Skeletal muscle satellite cell (primary cell): ENCODE results near the gene NEURL4.

Source experiments
- H3K27me3 ChIP-seq: 2 replicates; pipeline ENCODE4 v1.7.0; 2013; ENCODE audit warnings: low read length; ENCODE audit not compliant: control insufficient read depth, insufficient read depth
- H3K36me3 ChIP-seq: 2 replicates; pipeline ENCODE4 v1.7.0; 2013; ENCODE audit warnings: mild to moderate bottlenecking, control low read depth, low read length; ENCODE audit not compliant: insufficient read depth
- H3K4me1 ChIP-seq: 2 replicates; pipeline ENCODE4 v1.7.0; 2013; ENCODE audit warnings: low read length; ENCODE audit not compliant: control insufficient read depth, insufficient read depth
- H3K4me2 ChIP-seq: 2 replicates; pipeline ENCODE4 v1.7.0; 2013; ENCODE audit warnings: mild to moderate bottlenecking, low read length
- H3K4me3 ChIP-seq: 2 replicates; pipeline ENCODE4 v1.7.0; 2013; ENCODE audit warnings: low read length
- H3K9ac ChIP-seq: 2 replicates; pipeline ENCODE4 v1.7.0; 2013; ENCODE audit warnings: mild to moderate bottlenecking, low read depth, low read length, moderate library complexity
- H3K9me3 ChIP-seq: replicated peaks from 2 replicates; pipeline ENCODE4 v1.7.0; 2013; ENCODE audit warnings: mild to moderate bottlenecking, control low read depth, low read length

Gene NEURL4

DNA sequence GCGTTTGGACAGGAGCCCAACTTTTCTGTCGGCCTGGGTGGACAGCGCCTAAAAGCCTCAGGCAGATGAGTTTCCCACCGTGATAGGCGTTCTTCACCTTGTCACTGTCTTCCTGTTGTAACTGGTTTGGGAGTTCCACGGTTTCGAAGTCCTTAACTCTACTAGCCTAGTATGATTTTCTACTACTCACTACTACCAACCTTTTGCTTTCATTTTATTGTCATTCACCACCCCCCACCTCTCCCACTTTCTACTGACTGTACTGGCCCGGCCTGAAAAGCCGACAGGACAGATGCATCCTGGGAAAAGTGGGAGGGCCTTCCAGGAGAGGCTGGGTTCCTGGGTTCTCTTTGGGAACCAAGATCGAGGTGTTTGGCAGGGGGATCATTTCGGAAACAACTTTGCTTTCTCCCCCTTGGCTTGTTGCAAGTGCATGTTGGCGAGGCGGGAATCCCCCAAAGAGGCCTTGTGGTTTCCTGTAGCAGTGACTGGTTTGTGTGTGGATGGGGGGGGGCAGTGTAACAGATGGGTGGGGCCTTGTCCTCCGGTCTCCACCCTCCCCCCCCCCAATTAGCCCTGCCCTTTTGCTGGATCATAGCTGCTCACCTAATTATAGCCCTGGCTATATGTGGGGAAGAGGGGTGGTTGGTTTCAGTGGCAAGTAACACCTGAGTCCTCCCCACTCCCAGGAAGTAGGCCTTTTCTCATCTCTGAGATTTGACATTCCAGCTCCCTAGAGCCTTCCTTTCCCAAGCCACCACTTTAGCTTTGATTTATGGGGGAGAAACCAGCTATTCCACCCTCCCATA is 20.3 kb downstream of the NEURL4 start:
- Histone ChIP-seq H3K36me3 (peaks cover 39% of the 10 kb centered on the region), H3K27me3 (no peaks in the 10 kb centered on the region), H3K4me1 (peaks cover 29% of the 10 kb centered on the region), H3K9me3 (no peaks in the 10 kb centered on the region), H3K4me2 (peak overlapping the region; percentile 78), H3K4me3 (peak overlapping the region; percentile 85), H3K9ac (peak overlapping the region; percentile 99)

DNA sequence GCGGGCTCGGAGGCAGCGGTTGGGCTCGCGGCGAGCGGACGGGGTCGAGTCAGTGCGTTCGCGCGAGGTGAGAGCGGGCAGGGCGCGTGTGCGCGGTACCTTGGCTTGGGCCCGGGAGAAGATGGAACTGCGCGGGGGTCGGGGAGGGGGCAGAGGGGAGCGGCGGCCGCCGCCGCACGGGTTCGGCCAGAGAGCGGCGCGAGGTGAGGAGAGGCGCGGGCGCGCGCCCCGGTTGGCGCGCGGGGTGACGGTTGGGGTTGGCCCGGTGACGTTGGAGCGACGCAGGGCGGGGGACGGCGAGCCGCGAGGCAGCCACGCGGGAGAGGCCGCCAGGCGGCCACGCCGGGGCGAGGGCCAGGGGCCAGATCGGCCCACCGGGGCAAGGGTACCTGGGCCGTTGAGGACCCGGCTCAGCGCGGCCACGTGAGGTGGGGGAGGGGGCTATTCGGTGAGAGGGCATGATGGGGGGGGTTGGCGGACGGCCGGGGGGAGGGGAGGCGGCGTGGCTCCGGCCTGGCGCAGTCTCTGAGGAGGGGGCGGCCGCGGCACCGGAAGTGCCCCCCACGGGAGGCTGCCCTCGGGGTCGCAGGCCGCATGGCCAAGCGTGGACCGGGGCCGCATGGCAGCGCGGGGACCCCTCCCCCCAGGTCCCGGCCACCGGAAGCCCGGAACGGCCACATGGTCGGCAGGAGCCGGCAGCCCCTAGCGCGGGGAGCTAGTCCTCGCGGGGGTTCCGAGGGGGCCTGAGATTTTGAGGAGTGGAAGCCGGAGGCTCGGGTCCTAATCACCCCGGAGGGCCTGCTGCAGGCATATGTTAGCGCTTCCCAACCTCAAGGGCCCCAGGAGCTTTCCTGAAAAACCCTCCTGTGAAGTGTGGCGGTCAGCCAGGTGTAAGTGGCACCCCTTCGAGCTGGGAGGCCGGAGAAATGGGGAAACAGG is 21.2 kb downstream of the NEURL4 start:
- Histone ChIP-seq H3K4me2 (peak overlapping the region; percentile 78), H3K4me1 (peaks cover 20% of the 10 kb centered on the region)

DNA sequence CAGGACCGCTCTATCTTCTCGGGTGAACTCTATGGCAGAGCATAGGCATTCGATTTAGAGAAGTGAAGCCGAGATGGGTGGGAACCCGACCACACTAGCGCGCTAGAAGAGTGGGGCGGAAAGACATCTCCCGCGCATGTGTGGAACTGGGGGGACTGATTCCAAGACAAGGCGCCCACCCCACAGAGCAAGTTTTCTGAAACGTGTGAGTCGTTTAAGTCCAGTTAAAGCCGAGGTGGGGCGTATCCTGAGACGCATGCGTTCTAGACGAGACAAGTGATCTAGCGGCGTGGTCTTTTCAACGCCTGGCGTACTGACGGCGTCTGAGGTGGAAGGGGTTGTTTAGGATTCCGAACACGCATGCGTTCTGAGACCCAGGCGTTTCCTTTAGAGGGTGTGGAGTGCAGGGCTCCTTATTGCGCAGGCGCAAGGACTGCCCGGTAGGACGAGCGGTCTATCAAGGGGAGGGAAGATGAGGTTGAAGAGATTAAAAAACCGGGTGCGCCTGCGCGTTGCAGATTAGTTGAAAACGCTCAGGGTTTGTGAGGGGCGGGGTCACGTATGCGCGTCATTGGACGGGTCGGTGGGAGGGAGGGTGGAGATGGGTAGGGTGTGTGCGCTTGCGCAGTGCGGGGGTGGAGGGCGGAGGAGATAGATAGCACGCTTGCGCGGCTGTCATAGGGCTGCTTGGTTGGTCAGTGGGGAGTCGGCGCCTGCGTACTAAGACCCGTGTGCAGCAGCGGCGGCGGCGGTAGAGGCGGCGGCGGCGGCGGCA is 22.0 kb downstream of the NEURL4 start, which contains the start of gene EIF5A:
TSS of gene EIF5A (plus strand) at position 718 of the 775 bp plus-strand sequence. CDS start 2,008 bp downstream, outside the sequence.
- Histone ChIP-seq H3K9me3 (no peaks in the 10 kb centered on the region), H3K4me2 (peak within 1 kb of the TSS; percentile 83), H3K4me1 (peaks cover 18% of the 10 kb centered on the region), H3K9ac (peak within 1 kb of the TSS; percentile 99), H3K27me3 (no peaks in the 10 kb centered on the region), H3K36me3 (peaks cover 22% of the 10 kb centered on the region), H3K4me3 (peak within 1 kb of the TSS; percentile 85)

More for the DNA sequence above, 21.2 kb downstream of the NEURL4 start:
- Histone ChIP-seq H3K4me3 (peak overlapping the region; percentile 85), H3K36me3 (peaks cover 30% of the 10 kb centered on the region), H3K9me3 (no peaks in the 10 kb centered on the region), H3K27me3 (no peaks in the 10 kb centered on the region), H3K9ac (peak overlapping the region; percentile 99)

DNA sequence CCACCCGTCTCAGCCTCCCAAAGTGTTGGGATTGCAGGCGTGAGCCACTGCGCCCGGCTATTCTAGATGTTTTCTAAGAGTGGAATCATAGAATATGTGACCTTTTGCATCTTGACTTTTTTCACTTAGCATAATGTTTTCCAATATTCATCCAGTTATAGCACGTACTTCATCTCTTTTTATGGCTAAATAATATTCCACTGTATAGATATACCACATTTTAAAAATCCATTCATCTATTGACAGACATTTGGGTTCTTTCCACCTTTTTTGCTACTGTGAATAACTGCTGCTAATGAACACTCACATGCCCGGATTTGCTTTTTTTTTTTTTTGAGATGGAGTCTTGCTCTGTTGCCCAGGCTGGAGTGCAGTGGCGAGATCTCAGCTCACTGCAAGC is 25.0 kb downstream of the NEURL4 start:
- Histone ChIP-seq H3K27me3 (peaks cover 4% of the 10 kb centered on the region), H3K36me3 (no peaks in the 10 kb centered on the region), H3K4me1 (peaks cover 1% of the 10 kb centered on the region), H3K4me3 (no peak overlapping the region), H3K9me3 (no peaks in the 10 kb centered on the region), H3K4me2 (no peak overlapping the region), H3K9ac (no peak overlapping the region)

DNA sequence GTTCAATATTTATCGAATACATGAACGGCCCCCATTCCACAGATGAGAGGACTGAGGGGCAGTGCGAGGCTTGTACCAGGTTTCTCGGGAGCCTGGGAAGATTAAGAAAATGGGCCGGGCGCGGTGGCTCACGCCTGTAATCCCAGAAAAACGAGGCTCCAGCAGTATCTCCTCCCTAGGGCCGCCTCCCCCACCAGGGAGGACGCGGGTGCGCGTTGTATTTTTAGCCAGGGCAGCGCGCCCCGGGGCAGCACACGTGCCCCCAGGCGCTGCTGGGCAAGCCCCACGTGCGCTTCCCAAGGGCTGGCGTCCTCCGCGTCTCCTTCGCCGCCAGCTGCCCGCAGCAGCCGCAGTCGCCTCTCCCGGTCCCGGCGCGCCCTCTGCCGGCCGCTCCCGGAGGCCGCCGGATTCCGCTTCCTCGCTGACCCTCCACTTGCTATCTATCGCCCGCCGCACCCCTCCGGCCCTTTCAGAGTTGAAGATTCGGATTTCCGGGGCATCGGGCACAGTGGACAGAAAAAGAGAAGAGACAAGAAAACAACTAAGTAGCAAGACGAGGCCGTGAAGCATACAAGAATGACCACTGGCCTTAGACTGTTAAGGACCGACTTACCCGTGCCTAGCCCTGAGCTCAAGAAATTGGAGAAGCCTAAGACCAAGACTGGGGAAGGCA is 32.8 kb downstream of the NEURL4 start:
- Histone ChIP-seq H3K4me1 (peaks cover 10% of the 10 kb centered on the region), H3K4me3 (peak overlapping the region; percentile 64), H3K9me3 (no peaks in the 10 kb centered on the region), H3K9ac (peak overlapping the region; percentile 31), H3K27me3 (peaks cover 30% of the 10 kb centered on the region), H3K4me2 (peak overlapping the region; percentile 82), H3K36me3 (no peaks in the 10 kb centered on the region)

DNA sequence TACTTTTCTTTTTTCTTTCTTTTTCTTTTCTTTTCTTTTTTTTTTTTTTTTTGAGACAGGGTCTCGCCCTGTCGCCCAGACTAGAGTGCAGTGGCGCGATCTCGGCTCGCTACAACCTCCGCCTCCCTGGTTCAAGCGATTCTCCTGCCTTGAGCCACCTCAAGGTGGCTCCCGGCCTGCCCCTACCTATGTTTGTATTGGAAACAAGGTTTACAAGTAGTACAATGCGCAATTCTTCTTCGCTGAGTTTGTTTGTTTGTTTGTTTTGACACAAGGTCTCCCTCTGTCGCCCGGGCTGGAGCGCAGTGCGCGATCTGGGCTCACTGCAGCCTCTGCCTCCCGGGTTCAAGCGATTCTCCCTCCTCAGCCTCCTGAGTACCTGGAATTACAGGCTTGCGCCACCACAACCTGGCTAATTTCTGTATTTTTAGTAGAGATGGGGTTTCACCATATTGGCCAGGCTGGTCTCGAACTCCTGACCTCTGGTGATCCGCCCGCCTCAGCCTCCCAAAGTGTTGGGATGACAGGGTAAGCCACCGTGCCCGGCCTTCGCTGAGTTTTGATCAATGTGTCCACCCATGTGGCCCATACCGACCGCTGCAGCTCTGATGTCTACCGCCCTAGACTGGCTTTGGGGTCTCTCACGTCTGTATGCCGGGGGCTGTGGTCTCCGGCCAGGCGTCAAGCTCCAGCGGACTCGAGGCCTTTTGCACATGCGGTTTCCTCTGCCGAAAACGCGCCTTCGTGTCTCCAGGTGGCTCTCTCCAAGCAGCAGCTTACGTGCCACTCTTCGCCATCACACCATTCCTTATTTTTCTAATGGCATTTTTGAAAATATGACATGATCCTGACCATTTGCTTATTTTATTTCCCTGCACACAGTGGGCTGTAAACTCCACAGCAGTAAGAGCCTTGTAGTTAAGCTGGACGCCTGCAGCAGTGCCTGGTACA is 33.6 kb downstream of the NEURL4 start:
- H3K4me3 ChIP-seq = peak overlapping the region; percentile 64

DNA sequence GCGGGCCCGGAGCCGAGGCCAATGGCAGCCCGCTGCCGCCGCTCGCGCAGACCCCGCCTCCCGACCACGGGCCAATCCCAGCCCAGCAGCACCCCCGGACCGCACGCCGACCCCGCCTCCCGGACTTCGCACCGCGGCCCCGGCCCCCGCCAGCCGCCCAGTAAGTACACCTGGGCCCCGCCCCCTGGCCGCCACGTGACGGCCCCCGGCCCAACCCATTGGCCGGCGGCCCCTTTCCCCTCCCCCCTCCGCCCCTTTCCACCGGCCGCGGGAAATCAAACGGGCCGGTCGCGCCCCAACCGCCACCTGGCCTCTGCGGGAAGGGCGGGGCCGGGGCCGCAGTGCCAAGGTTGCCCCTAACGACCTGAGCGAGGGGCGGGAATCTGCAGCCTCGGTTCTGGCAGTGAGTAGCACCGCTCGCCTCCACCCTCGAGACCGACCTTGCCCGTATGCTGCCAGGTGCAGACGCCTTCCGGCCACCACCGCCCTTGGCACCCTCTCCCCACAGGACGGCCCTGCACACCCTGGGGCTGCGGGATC is 34.5 kb downstream of the NEURL4 start, which contains the start of gene YBX2:
TSS of gene YBX2 (minus strand) at position 26 of the 540 bp plus-strand sequence. CDS start 139 bp downstream, outside the sequence.
- Histone ChIP-seq H3K4me3 (peak within 1 kb of the TSS; percentile 61), H3K9ac (no peak within 1 kb of the TSS), H3K27me3 (peaks cover 36% of the 10 kb centered on the region), H3K4me2 (peak within 1 kb of the TSS; percentile 71), H3K36me3 (no peaks in the 10 kb centered on the region), H3K4me1 (peaks cover 10% of the 10 kb centered on the region), H3K9me3 (no peaks in the 10 kb centered on the region)

More for the DNA sequence above, 33.6 kb downstream of the NEURL4 start:
- Histone ChIP-seq H3K36me3 (no peaks in the 10 kb centered on the region), H3K9ac (no peak overlapping the region), H3K27me3 (peaks cover 38% of the 10 kb centered on the region), H3K9me3 (no peaks in the 10 kb centered on the region), H3K4me2 (peak overlapping the region; percentile 80), H3K4me1 (peaks cover 10% of the 10 kb centered on the region)

DNA sequence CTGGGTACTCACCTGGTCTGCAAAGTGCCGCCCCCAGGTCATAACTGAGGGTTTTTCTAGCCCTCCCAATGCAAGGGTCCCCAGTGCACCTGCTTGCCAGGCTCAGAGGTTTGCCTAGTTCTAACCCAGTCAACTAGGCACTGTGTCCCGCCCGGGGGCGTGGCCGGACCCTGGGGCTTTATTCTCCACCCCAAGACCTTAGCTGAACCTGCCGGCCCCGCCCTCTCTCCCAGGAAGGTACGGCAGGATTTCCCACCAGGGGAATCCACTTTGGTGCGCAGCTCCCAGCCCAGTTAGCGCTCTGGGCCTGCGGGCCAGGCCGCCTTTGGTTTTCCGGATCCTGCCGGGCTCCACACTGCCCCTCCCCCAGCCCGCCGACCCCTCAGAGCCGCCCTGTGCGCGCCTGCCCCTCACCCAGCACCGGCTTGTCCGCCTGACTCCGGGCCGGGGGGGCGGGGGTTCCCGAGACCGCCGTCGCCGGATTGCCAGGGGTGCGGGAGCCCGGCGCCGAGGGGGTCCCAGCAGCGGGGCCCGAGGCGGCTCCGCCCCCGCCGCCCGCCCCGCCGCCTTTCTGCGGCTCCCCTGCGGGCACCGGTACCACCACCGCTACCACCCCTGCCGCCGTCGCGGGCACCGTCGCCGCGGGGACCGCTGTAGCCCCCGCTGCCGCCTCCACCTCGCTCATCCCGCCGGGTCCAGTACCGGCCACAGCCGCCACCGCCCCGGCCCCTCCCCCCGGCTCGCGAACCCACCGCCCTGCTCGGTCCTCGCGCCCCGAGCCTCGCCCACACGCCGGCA is 35.1 kb downstream of the NEURL4 start:
- peaks cover 10% of the 10 kb centered on the region for H3K4me1 ChIP-seq
- H3K27me3 ChIP-seq = peaks cover 40% of the 10 kb centered on the region
- peak overlapping the region; percentile 45 for H3K4me3 ChIP-seq

DNA sequence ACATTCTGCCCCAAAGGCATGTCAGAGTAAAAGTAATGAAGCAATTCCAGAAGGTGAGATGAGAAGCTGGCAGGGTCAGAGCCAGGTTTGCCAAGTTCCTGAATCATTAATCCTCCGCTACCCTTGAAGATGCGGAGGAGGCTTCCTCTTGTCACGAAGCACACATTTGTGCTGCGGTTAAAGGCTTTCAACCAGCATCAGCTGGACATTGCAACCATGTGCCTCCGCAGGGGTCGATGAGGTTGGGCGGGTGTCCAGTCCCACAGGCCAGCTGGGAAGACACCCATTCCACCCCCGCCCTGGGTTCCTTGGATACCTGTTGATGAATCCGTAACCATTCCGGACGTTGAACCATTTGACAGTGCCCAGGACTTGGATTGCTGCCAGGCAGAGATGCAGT is 36.0 kb downstream of the NEURL4 start:
- no peak overlapping the region for H3K4me3 ChIP-seq
- H3K9ac ChIP-seq = no peak overlapping the region
- peaks cover 10% of the 10 kb centered on the region for H3K4me1 ChIP-seq
- H3K4me2 ChIP-seq = no peak overlapping the region
- H3K36me3 ChIP-seq = no peaks in the 10 kb centered on the region
- H3K9me3 ChIP-seq = no peaks in the 10 kb centered on the region
- peaks cover 49% of the 10 kb centered on the region for H3K27me3 ChIP-seq

More for the DNA sequence above, 35.1 kb downstream of the NEURL4 start:
- Histone ChIP-seq H3K36me3 (no peaks in the 10 kb centered on the region), H3K9me3 (no peaks in the 10 kb centered on the region), H3K4me2 (peak overlapping the region; percentile 41), H3K9ac (no peak overlapping the region)
